Peyer's patch (tissue), 4 donors: ENCODE results near the gene ZC3H7A. TPM values are rescaled to one million over a fixed set of nuclear protein-coding genes. Genes with fewer than 3 reads are reported as not detected.

ENCODE experiments used
- DNase-seq, 3 donors: peaks; one replicate each; pipeline ENCODE4 v3.0.0-alpha.2; 2017 to 2019
- H3K27ac ChIP-seq, 4 donors: fragments of 200-600 bp; sonication (generic); one replicate each; pipeline ENCODE4 v1.5.1; 2016 to 2019
- H3K27me3 ChIP-seq, 2 donors: fragments of 200-600 bp; sonication (generic); one replicate each; pipeline ENCODE4 v1.5.1; 2019
- H3K36me3 ChIP-seq, 3 donors: fragments of 200-600 bp; sonication (generic); one replicate each; pipeline ENCODE4 v1.5.1; 2016 to 2019
- H3K4me1 ChIP-seq, 4 donors: fragments of 200-600 bp; sonication (generic); one replicate each; pipeline ENCODE4 v1.5.1; 2016 to 2019
- H3K4me3 ChIP-seq, 4 donors: fragments of 200-600 bp; sonication (generic); 1 replicate in 3 of 4; 2 replicates in 1 of 4; pipeline ENCODE4 v1.5.1; 2016 to 2019; ENCODE audit warnings: mild to moderate bottlenecking in 1 of 4
- H3K9me3 ChIP-seq, 4 donors: fragments of 200-600 bp; sonication (generic); one replicate each; pipeline ENCODE4 v1.5.1; 2016 to 2019; ENCODE audit warnings: mild to moderate bottlenecking in 1 of 4
- CTCF ChIP-seq, 6 experiments: fragments of 450-650 bp in 4 of 6; fragments of 200-600 bp in 2 of 6; sonication (generic) in 1 of 6; IDR thresholded peaks; one replicate each; pipeline ENCODE4 v1.5.1; 2017 to 2019; ENCODE audit warnings: antibody characterized with exemption in 6 of 6, mild to moderate bottlenecking in 3 of 6, moderate library complexity in 1 of 6
- POLR2A ChIP-seq, 2 donors: fragments of 450-650 bp; IDR thresholded peaks; one replicate each; pipeline ENCODE4 v1.5.1; 2017; ENCODE audit warnings: antibody characterized with exemption in 2 of 2, mild to moderate bottlenecking in 2 of 2, moderate library complexity in 2 of 2
- total RNA-seq, 4 donors: library from RNA; depleted of rRNA; stranded (reverse); fragments of >200 nt; gene quantifications; one replicate each; pipeline ENCODE4 v1.1.0, GENCODE V29; 2016

Gene ZC3H7A
- total RNA-seq, 4 donors from 2014 or later = 54.9 to 122 (median 72.5) TPM

- peaks cover 0 to 68% (median 0%) of the 10 kb centered on the region in 3 donors for H3K36me3 ChIP-seq
- H3K4me3 ChIP-seq = no peak overlapping the region
- no peak for TF ChIP-seq POLR2A (IDR thresholded peaks at IDR 0.05)
- peak overlapping the region in 2 of 4 donors; percentile 13 to 36 for H3K27ac ChIP-seq
- no peak for DNase-seq
- peaks cover 0 to 7% (median 0%) of the 10 kb centered on the region in 4 donors for H3K4me1 ChIP-seq
- H3K27me3 ChIP-seq = no peaks in the 10 kb centered on the region
- no peaks in the 10 kb centered on the region for H3K9me3 ChIP-seq
These were observed 71.0 kb downstream of the ZC3H7A start for GRCh38 chr16:11726008-11726407.

GRCh38 chr16:11725457-11725856 is 71.6 kb downstream of the ZC3H7A start:
- peak overlapping the region in 1 of 4 donors; percentile 13 for H3K27ac ChIP-seq
- no peak for DNase-seq
- no peaks in the 10 kb centered on the region for H3K27me3 ChIP-seq
- peaks cover 0 to 68% (median 0%) of the 10 kb centered on the region in 3 donors for H3K36me3 ChIP-seq
- TF ChIP-seq POLR2A (IDR thresholded peaks at IDR 0.05) = no peak
- no peak for TF ChIP-seq CTCF (IDR thresholded peaks at IDR 0.05)
- no peak overlapping the region for H3K4me3 ChIP-seq
- no peaks in the 10 kb centered on the region for H3K9me3 ChIP-seq
- H3K4me1 ChIP-seq = peaks cover 0 to 7% (median 0%) of the 10 kb centered on the region in 4 donors

- no peak for TF ChIP-seq POLR2A (IDR thresholded peaks at IDR 0.05)
- no peak for TF ChIP-seq CTCF (IDR thresholded peaks at IDR 0.05)
- Histone ChIP-seq H3K9me3 (no peaks in the 10 kb centered on the region), H3K27me3 (no peaks in the 10 kb centered on the region), H3K27ac (no peak overlapping the region), H3K4me1 (peaks cover 0 to 17% (median 0%) of the 10 kb centered on the region in 4 donors), H3K4me3 (no peak overlapping the region), H3K36me3 (peaks cover 0 to 57% (median 0%) of the 10 kb centered on the region in 3 donors)
- DNase-seq = no peak
These were observed 74.6 kb downstream of the ZC3H7A start for GRCh38 chr16:11722468-11722808.

GRCh38 chr16:11721781-11722467 is 75.1 kb downstream of the ZC3H7A start:
- no peak overlapping the region for H3K4me3 ChIP-seq
- H3K27ac ChIP-seq = no peak overlapping the region
- H3K27me3 ChIP-seq = no peaks in the 10 kb centered on the region
- peaks cover 0 to 18% (median 0%) of the 10 kb centered on the region in 4 donors for H3K4me1 ChIP-seq
- no peak for DNase-seq
- H3K9me3 ChIP-seq = no peaks in the 10 kb centered on the region
- TF ChIP-seq CTCF (IDR thresholded peaks at IDR 0.05) = no peak
- TF ChIP-seq POLR2A (IDR thresholded peaks at IDR 0.05) = no peak
- peaks cover 0 to 57% (median 0%) of the 10 kb centered on the region in 3 donors for H3K36me3 ChIP-seq

- TF ChIP-seq POLR2A (IDR thresholded peaks at IDR 0.05) = no peak
- no peak for TF ChIP-seq CTCF (IDR thresholded peaks at IDR 0.05)
- Histone ChIP-seq H3K27me3 (no peaks in the 10 kb centered on the region), H3K9me3 (no peaks in the 10 kb centered on the region), H3K27ac (peak overlapping the region in 1 of 4 donors; percentile 10), H3K4me1 (peaks cover 0 to 17% (median 0%) of the 10 kb centered on the region in 4 donors), H3K36me3 (peaks cover 0 to 45% (median 0%) of the 10 kb centered on the region in 3 donors), H3K4me3 (no peak overlapping the region)
- no peak for DNase-seq
These were observed 77.3 kb downstream of the ZC3H7A start for GRCh38 chr16:11719762-11720161.

- Histone ChIP-seq H3K9me3 (no peaks in the 10 kb centered on the region), H3K4me3 (no peak overlapping the region), H3K36me3 (peaks cover 0 to 43% (median 0%) of the 10 kb centered on the region in 3 donors), H3K27ac (no peak overlapping the region), H3K27me3 (no peaks in the 10 kb centered on the region), H3K4me1 (peaks cover 0 to 17% (median 0%) of the 10 kb centered on the region in 4 donors)
- TF ChIP-seq POLR2A (IDR thresholded peaks at IDR 0.05) (no peak), CTCF (IDR thresholded peaks at IDR 0.05) (no peak)
- no peak for DNase-seq
These were observed 77.9 kb downstream of the ZC3H7A start for GRCh38 chr16:11719171-11719570.
